ENCODE results near the gene LRIG3.

LRIG3 gene

DNA sequence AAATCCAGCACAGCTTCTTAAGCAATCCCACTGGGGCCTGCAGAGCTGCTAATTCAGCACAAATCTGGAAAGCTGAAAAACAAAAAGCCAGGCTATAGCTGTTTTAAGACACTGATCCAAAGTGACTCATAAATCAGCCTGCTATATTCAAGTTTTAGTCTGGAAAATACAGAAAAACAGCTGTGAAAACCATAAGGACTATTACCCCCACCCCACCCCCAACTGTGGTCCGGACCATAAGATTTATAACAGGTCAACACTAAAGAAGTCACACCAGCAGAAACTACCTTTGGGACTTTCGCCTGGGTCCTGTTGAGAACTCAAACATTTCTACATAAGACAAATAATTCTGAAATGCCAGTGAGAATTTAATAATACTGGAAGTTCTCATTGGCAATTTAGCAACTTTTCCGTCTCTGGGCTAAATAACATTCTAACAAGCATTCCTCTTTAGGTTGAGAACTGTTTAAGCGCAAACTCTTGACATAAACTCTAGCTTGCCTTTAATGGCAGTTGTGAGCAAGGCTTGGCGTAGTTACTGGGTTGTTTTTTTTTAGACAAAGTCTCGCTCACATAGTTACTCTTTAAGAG, 3.3 kb downstream of the LRIG3 start:
- H3K27me3 ChIP-seq (ENCODE audit: insufficient read depth, low read depth, severe bottlenecking) = no peaks in the 10 kb centered on the region
- H3K27ac ChIP-seq = no peak overlapping the region
- H3K4me3 ChIP-seq (ENCODE audit: low read depth, low read length) = no peak overlapping the region

DNA sequence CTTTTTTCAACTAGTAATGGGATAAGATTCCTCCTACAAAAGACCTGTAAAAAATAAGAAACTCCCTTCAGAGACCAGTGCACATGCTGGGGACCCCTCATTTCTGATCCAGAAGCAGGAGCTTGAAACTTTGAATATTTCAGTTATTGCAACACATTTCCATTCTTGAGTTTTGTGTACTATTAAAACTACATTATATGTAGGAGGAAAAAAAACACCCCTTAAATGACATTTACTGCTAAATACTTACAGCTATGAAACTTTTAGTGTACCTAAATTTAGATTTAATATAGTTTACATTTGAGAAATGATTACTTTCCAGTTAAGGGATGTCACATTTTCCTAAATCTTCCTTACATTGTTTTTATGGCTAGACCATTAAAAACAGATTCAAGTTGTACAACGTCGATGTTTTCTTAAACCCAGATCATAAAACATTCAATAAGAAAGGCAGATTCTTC, 4.1 kb downstream of the LRIG3 start:
- H3K27me3 ChIP-seq (ENCODE audit: insufficient read depth, low read depth, severe bottlenecking) = no peaks in the 10 kb centered on the region
- no peak for DNase-seq
- H3K27ac ChIP-seq = no peak overlapping the region
- no peaks in the 10 kb centered on the region for H3K9me3 ChIP-seq (ENCODE audit: severe bottlenecking)
- H3K36me3 ChIP-seq = peaks cover 3% of the 10 kb centered on the region; the same call in 1 of the 2 replicates
- TF ChIP-seq, protein P1, sequence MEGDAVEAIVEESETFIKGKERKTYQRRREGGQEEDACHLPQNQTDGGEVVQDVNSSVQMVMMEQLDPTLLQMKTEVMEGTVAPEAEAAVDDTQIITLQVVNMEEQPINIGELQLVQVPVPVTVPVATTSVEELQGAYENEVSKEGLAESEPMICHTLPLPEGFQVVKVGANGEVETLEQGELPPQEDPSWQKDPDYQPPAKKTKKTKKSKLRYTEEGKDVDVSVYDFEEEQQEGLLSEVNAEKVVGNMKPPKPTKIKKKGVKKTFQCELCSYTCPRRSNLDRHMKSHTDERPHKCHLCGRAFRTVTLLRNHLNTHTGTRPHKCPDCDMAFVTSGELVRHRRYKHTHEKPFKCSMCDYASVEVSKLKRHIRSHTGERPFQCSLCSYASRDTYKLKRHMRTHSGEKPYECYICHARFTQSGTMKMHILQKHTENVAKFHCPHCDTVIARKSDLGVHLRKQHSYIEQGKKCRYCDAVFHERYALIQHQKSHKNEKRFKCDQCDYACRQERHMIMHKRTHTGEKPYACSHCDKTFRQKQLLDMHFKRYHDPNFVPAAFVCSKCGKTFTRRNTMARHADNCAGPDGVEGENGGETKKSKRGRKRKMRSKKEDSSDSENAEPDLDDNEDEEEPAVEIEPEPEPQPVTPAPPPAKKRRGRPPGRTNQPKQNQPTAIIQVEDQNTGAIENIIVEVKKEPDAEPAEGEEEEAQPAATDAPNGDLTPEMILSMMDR (IDR thresholded peaks at IDR 0.05; ENCODE audit: low read depth, low read length) = no peak
- no peak overlapping the region; the same call in 1 of the 2 replicates for H3K4me3 ChIP-seq (ENCODE audit: low read depth, low read length)

More for the DNA sequence above, 3.3 kb downstream of the LRIG3 start:
- DNase-seq = no peak
- Histone ChIP-seq H3K9me3 (ENCODE audit: severe bottlenecking) (no peaks in the 10 kb centered on the region), H3K36me3 (peaks cover 3% of the 10 kb centered on the region; the same call in 1 of the 2 replicates)
- TF ChIP-seq, protein P1 (IDR thresholded peaks at IDR 0.05; ENCODE audit: low read depth, low read length) = no peak

DNA sequence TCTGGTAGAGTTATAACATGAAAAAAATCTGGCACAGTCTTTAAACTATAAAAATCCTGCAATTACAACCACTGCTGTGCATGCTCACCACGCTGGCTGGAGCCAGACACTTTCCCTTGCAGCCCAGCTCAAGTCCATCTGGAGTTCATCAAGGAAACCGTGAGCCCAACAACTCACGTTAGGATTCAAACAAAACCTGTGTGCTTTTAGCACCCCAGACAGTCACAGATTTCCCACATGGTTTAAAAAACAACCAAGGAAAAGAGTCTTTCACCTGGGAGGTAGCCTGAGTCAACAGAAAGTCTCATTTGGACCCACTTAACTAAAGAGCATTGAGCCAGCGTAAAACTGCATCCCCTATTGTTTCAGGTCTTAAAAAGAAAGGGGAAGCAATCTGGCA, 4.7 kb downstream of the LRIG3 start:
- Histone ChIP-seq H3K9me3 (ENCODE audit: severe bottlenecking) (no peaks in the 10 kb centered on the region), H3K27me3 (ENCODE audit: insufficient read depth, low read depth, severe bottlenecking) (no peaks in the 10 kb centered on the region), H3K4me3 (ENCODE audit: low read depth, low read length) (peak overlapping the region; percentile 12; the same call in 1 of the 2 replicates), H3K27ac (peak overlapping the region; percentile 49; the same call in 1 of the 2 replicates), H3K36me3 (peaks cover 3% of the 10 kb centered on the region; the same call in 1 of the 2 replicates)
- TF ChIP-seq, protein P1 (IDR thresholded peaks at IDR 0.05; ENCODE audit: low read depth, low read length) = no peak
- no peak for DNase-seq

DNA sequence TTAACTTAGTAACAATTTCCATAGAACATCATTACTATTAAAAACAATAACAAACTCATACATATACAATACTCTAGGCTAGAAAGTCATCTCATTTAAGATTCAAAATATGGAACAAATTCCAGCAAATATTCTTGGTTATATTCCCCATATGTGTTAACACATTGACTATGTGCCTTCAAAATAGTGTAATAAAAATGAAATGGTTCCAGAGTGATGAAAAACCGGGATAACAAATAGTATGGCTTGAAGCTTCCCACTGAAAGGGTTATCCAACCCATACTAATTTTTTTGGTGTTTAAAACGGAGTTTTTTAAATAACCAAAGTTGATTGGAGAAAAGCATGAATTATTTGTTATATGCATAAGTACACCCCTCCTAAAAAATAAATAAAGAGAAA, 5.3 kb downstream of the LRIG3 start:
- Histone ChIP-seq H3K4me3 (ENCODE audit: low read depth, low read length) (no peak overlapping the region), H3K27ac (no peak overlapping the region), H3K36me3 (peaks cover 3% of the 10 kb centered on the region; the same call in 1 of the 2 replicates), H3K9me3 (ENCODE audit: severe bottlenecking) (no peaks in the 10 kb centered on the region), H3K27me3 (ENCODE audit: insufficient read depth, low read depth, severe bottlenecking) (no peaks in the 10 kb centered on the region)
- DNase-seq = no peak
- TF ChIP-seq, protein P1 (IDR thresholded peaks at IDR 0.05; ENCODE audit: low read depth, low read length) = no peak

DNA sequence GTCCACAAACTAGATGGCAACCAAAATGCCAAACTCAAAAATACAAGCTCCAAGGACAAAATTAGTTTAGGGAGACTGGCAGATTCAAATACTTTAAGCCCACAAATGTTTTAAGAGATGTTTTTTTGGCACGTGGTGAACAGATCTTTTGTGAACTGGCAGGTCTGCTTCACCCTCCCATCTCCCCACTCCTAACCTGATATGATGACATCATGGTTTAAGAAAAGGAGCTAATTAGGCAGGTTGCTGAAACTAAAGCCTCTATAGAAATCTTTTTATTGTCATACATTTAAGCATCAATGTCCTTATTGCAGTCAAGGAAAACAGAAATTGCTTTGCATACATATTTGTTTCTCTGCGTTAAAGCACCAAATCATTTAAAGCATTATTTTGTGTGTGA, 5.8 kb downstream of the LRIG3 start:
- H3K36me3 ChIP-seq = peaks cover 3% of the 10 kb centered on the region; the same call in 1 of the 2 replicates
- H3K9me3 ChIP-seq (ENCODE audit: severe bottlenecking) = no peaks in the 10 kb centered on the region
- TF ChIP-seq, protein P1 (IDR thresholded peaks at IDR 0.05; ENCODE audit: low read depth, low read length) = no peak
- H3K27me3 ChIP-seq (ENCODE audit: insufficient read depth, low read depth, severe bottlenecking) = no peaks in the 10 kb centered on the region
- no peak overlapping the region for H3K27ac ChIP-seq
- H3K4me3 ChIP-seq (ENCODE audit: low read depth, low read length) = no peak overlapping the region
- DNase-seq = no peak

DNA sequence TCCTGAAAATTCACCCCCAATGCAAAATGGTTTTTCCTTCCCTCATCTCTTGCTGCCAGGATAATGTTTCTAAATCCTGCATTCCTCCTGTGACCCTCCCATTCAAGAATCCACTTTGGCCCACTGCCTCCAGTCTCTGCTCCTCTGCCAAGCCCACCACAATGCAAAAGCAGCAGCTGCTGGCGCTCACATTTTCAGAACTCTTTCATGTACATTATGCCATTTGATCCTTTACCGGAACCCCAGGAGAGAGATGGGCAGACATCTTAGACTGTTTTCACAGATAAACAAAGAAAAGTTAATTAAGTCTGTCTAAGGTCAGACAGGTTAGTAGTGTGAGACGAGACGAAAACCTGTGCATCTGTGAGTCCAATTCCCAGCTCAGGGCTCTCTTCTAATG, 12.9 kb downstream of the LRIG3 start:
- H3K27me3 ChIP-seq (ENCODE audit: insufficient read depth, low read depth, severe bottlenecking) = no peaks in the 10 kb centered on the region
- TF ChIP-seq, protein P1 (IDR thresholded peaks at IDR 0.05; ENCODE audit: low read depth, low read length) = no peak
- peaks cover 2% of the 10 kb centered on the region for H3K9me3 ChIP-seq (ENCODE audit: severe bottlenecking)
- H3K27ac ChIP-seq = no peak overlapping the region
- no peak overlapping the region for H3K4me3 ChIP-seq (ENCODE audit: low read depth, low read length)
- peaks cover 3% of the 10 kb centered on the region; the same call in 1 of the 2 replicates for H3K36me3 ChIP-seq
- DNase-seq = no peak
